Measurements from ENCODE around the gene PHF23. TPM values are rescaled to one million over a fixed set of nuclear protein-coding genes. Genes with fewer than 3 reads are reported as not detected.

PHF23 gene
- total RNA-seq, 1 experiment from 2014 or later: 45.8 TPM

- H3K27me3 Mint-ChIP-seq (ENCODE audit: low read depth): no peaks in the 10 kb centered on the region
- CTCF ChIA-PET: interaction anchor here (0.6 to 1.0 kb wide), 2 partner anchors 13 to 44 kb away, joined by 5 read pairs; no protein-coding TSS in a partner anchor
- no peaks in the 10 kb centered on the region for H3K9me3 Mint-ChIP-seq
- H3K36me3 Mint-ChIP-seq: peaks cover 16% of the 10 kb centered on the region
- ATAC-seq: no peak
- no peaks in the 10 kb centered on the region for H3K4me1 Mint-ChIP-seq
- POLR2A ChIA-PET: no interaction called here
- no peak for DNase-seq (ENCODE audit: low spot score)
- no peak overlapping the region for H3K4me3 Mint-ChIP-seq
- no peak overlapping the region for H3K27ac Mint-ChIP-seq
- TF ChIP-seq ERG (CRISPR knock-in tag; IDR thresholded peaks at IDR 0.05): no peak
- TF ChIP-seq SMAD3 (CRISPR knock-in tag; IDR thresholded peaks at IDR 0.05; ENCODE audit: borderline replicate concordance): no peak
- no peak for TF ChIP-seq TCF7 (CRISPR knock-in tag; IDR thresholded peaks at IDR 0.05; ENCODE audit: low read depth)
- no peak for TF ChIP-seq ZNF396 (CRISPR knock-in tag; IDR thresholded peaks at IDR 0.05; ENCODE audit: borderline replicate concordance)
- TF ChIP-seq CTCF (IDR thresholded peaks at IDR 0.05): no peak
- no peak for TF ChIP-seq RELA (CRISPR knock-in tag; IDR thresholded peaks at IDR 0.05; ENCODE audit: borderline replicate concordance)
- TF ChIP-seq CDX4 (CRISPR knock-in tag; IDR thresholded peaks at IDR 0.05; ENCODE audit: borderline replicate concordance): no peak
- TF ChIP-seq GRHL2 (CRISPR knock-in tag; IDR thresholded peaks at IDR 0.05; ENCODE audit: insufficient replicate concordance, severe bottlenecking): no peak
- TF ChIP-seq ESRRA (CRISPR knock-in tag; IDR thresholded peaks at IDR 0.05; ENCODE audit: borderline replicate concordance): no peak
- no peak for TF ChIP-seq GTF2I (CRISPR knock-in tag; conservative IDR thresholded peaks at IDR 0.05)
These were observed 48.9 kb downstream of the PHF23 start for GRCh38 chr17:7190276-7190917.

GRCh38 chr17:7186241-7186640 lies 53.0 kb downstream of the PHF23 start:
- H3K27ac Mint-ChIP-seq: no peak overlapping the region
- H3K36me3 Mint-ChIP-seq: no peaks in the 10 kb centered on the region; the same call in 1 of the 2 replicates
- no peaks in the 10 kb centered on the region for H3K27me3 Mint-ChIP-seq (ENCODE audit: low read depth)
- no peaks in the 10 kb centered on the region for H3K9me3 Mint-ChIP-seq
- H3K4me1 Mint-ChIP-seq: no peaks in the 10 kb centered on the region
- no peak for DNase-seq (ENCODE audit: low spot score)
- no peak overlapping the region for H3K4me3 Mint-ChIP-seq
- CTCF ChIA-PET: interaction anchor here (0.6 to 2.1 kb wide), 3 partner anchors 9 to 140 kb away, joined by 4 to 6 read pairs (median 4); no protein-coding TSS in a partner anchor
- no peak for TF ChIP-seq E2F5 (CRISPR knock-in tag; IDR thresholded peaks at IDR 0.05)
- TF ChIP-seq ATF2 (CRISPR knock-in tag; IDR thresholded peaks at IDR 0.05; ENCODE audit: borderline replicate concordance, low read depth): no peak
- no peak for TF ChIP-seq HMGA2 (CRISPR knock-in tag; IDR thresholded peaks at IDR 0.05)
- no peak for TF ChIP-seq ZNF425 (CRISPR knock-in tag; conservative IDR thresholded peaks at IDR 0.05)
- no peak for TF ChIP-seq ESRRA (CRISPR knock-in tag; IDR thresholded peaks at IDR 0.05; ENCODE audit: borderline replicate concordance)
- ATAC-seq: peak; percentile 41; the same call in 1 of the 2 replicates
- POLR2A ChIA-PET: no interaction called here

Small RNA genes lying within 50 kb of the gene (microRNA-seq; reads per million reads assigned to microRNA genes)
- 986 reads per million, percentile 88 among the genes with 10 or more reads in this experiment for gene MIR324 (ENCODE audit: borderline number of aligned reads)

Other genes starting within 250 kb of the PHF23 start
- gene ALOX12, start 243.4 kb downstream of the PHF23 start, total RNA-seq (2021): 1.6 to 1.9 TPM (median 1.9 TPM) in 3 replicates
- gene RNASEK, start 226.8 kb downstream of the PHF23 start, total RNA-seq (2021): 162 to 173 TPM (median 170 TPM) in 3 replicates
- 11.4 to 13.5 TPM (median 12.3 TPM) in 3 replicates for gene BCL6B, start 216.4 kb downstream of the PHF23 start, total RNA-seq (2021)
- 5.2 to 7.1 TPM (median 6.9 TPM) in 3 replicates for gene SLC16A13, start 203.4 kb downstream of the PHF23 start, total RNA-seq (2021)
- 0.48 to 0.62 TPM (median 0.53 TPM) in 3 replicates for gene SLC16A11, start 195.4 kb downstream of the PHF23 start, total RNA-seq (2021)
- 0.18 TPM in 1 of 3 replicates, not detected in the others for gene CLEC10A, start 159.2 kb downstream of the PHF23 start, total RNA-seq (2021)
- gene ASGR2, start 124.6 kb downstream of the PHF23 start, total RNA-seq (2021): 0.13 to 0.30 TPM (median 0.14 TPM) in 3 replicates
- 13.3 to 17.7 TPM (median 15.8 TPM) in 3 replicates for gene ASGR1, start 60.1 kb downstream of the PHF23 start, total RNA-seq (2021)
- 47.1 to 59.7 TPM (median 48.0 TPM) in 3 replicates for gene DLG4, start 19.6 kb downstream of the PHF23 start, total RNA-seq (2021)
- gene ACADVL, start 19.5 kb downstream of the PHF23 start, total RNA-seq (2021): 213 to 236 TPM (median 221 TPM) in 3 replicates
- gene DVL2, start 4.9 kb downstream of the PHF23 start, total RNA-seq (2021): 57.6 to 67.3 TPM (median 59.8 TPM) in 3 replicates
- gene GABARAP, start 3.0 kb upstream of the PHF23 start, total RNA-seq (2021): 228 to 247 TPM (median 238 TPM) in 3 replicates
- 120 to 127 TPM (median 126 TPM) in 3 replicates for gene CTDNEP1, start 12.3 kb upstream of the PHF23 start, total RNA-seq (2021)
- 101 to 103 TPM (median 103 TPM) in 3 replicates for gene ELP5, start 12.8 kb upstream of the PHF23 start, total RNA-seq (2021)
- gene CLDN7, start 23.0 kb upstream of the PHF23 start, total RNA-seq (2021): 131 to 136 TPM (median 136 TPM) in 3 replicates
- 5.6 to 6.4 TPM (median 6.2 TPM) in 3 replicates for gene SLC2A4, start 42.3 kb upstream of the PHF23 start, total RNA-seq (2021)
- gene YBX2, start 55.2 kb upstream of the PHF23 start, total RNA-seq (2021): 26.8 to 36.5 TPM (median 35.2 TPM) in 3 replicates
- 929 to 1,021 TPM (median 936 TPM) in 3 replicates for gene EIF5A, start 68.2 kb upstream of the PHF23 start, total RNA-seq (2021)
- 42.2 to 55.9 TPM (median 44.7 TPM) in 3 replicates for gene GPS2, start 75.9 kb upstream of the PHF23 start, total RNA-seq (2021)
- 44.3 to 64.4 TPM (median 50.2 TPM) in 3 replicates for gene NEURL4, start 89.9 kb upstream of the PHF23 start, total RNA-seq (2021)
- gene ACAP1, start 97.1 kb upstream of the PHF23 start, total RNA-seq (2021): 58.6 to 63.9 TPM (median 60.6 TPM) in 3 replicates
- 8.1 to 9.0 TPM (median 8.2 TPM) in 3 replicates for gene KCTD11, start 112.7 kb upstream of the PHF23 start, total RNA-seq (2021)
- gene TMEM95, start 115.7 kb upstream of the PHF23 start, total RNA-seq (2021): not detected in 3 replicates
- 9.3 to 11.8 TPM (median 10.7 TPM) in 3 replicates for gene TNK1, start 141.6 kb upstream of the PHF23 start, total RNA-seq (2021)
- gene PLSCR3, start 155.1 kb upstream of the PHF23 start, total RNA-seq (2021): 34.1 to 42.7 TPM (median 37.6 TPM) in 3 replicates
- gene TMEM256, start 164.6 kb upstream of the PHF23 start, total RNA-seq (2021): 132 to 180 TPM (median 178 TPM) in 3 replicates
- 76.7 to 112 TPM (median 96.9 TPM) in 3 replicates for gene NLGN2, start 168.4 kb upstream of the PHF23 start, total RNA-seq (2021)
- 0.18 to 0.35 TPM in 2 of 3 replicates, not detected in the other for gene SPEM1, start 180.9 kb upstream of the PHF23 start, total RNA-seq (2021)
- gene SPEM2, start 186.2 kb upstream of the PHF23 start, total RNA-seq (2021): 0.13 TPM in 1 of 3 replicates, not detected in the others
- gene SPEM3, start 189.4 kb upstream of the PHF23 start, total RNA-seq (2021): not detected in 3 replicates
- gene TMEM102, start 196.0 kb upstream of the PHF23 start, total RNA-seq (2021): 13.5 to 15.3 TPM (median 13.9 TPM) in 3 replicates
- 19.8 to 29.1 TPM (median 28.0 TPM) in 3 replicates for gene FGF11, start 200.1 kb upstream of the PHF23 start, total RNA-seq (2021)
- 16.0 to 21.5 TPM (median 20.8 TPM) in 3 replicates for gene CHRNB1, start 205.6 kb upstream of the PHF23 start, total RNA-seq (2021)
- gene ZBTB4, start 240.2 kb upstream of the PHF23 start, total RNA-seq (2021): 14.6 to 17.0 TPM (median 16.2 TPM) in 3 replicates
- 0.16 to 0.26 TPM (median 0.18 TPM) in 3 replicates for gene SLC35G6, start 242.0 kb upstream of the PHF23 start, total RNA-seq (2021)
- 166 to 170 TPM (median 170 TPM) in 3 replicates for gene POLR2A, start 244.9 kb upstream of the PHF23 start, total RNA-seq (2021)